ENCODE results near the gene FBLN1.

Gene FBLN1

GRCh38 chr22:45583504-45583903 lies 80.8 kb downstream of the FBLN1 start:
- in situ Hi-C loops (cut with MboI; ENCODE audit: low sequenced_read_pairs, unreplicated experiment) = no loop called here
- no peak for DNase-seq (ENCODE audit: low spot score)

GRCh38 chr22:45584121-45584570 lies 81.5 kb downstream of the FBLN1 start:
- in situ Hi-C loops (cut with MboI; ENCODE audit: low sequenced_read_pairs, unreplicated experiment) = no loop called here
- TF ChIP-seq CTCF (IDR thresholded peaks at IDR 0.05; ENCODE audit: borderline replicate concordance, control extremely low read depth, extremely low read depth, insufficient read depth, missing control alignments) = no peak
- no peak for DNase-seq (ENCODE audit: low spot score)

More at GRCh38 chr22:45583504-45583903, 80.8 kb downstream of the FBLN1 start:
- TF ChIP-seq CTCF (IDR thresholded peaks at IDR 0.05; ENCODE audit: borderline replicate concordance, control extremely low read depth, extremely low read depth, insufficient read depth, missing control alignments) = no peak

- DNase-seq (ENCODE audit: low spot score) = no peak
- in situ Hi-C loops (cut with MboI; ENCODE audit: low sequenced_read_pairs, unreplicated experiment) = no loop called here
- TF ChIP-seq CTCF (IDR thresholded peaks at IDR 0.05; ENCODE audit: borderline replicate concordance, control extremely low read depth, extremely low read depth, insufficient read depth, missing control alignments) = no peak
Observed at GRCh38 chr22:45584621-45585436, 82.1 kb downstream of the FBLN1 start.

GRCh38 chr22:45585437-45585755 lies 82.7 kb downstream of the FBLN1 start:
- TF ChIP-seq CTCF (IDR thresholded peaks at IDR 0.05; ENCODE audit: borderline replicate concordance, control extremely low read depth, extremely low read depth, insufficient read depth, missing control alignments) = no peak
- DNase-seq (ENCODE audit: low spot score) = no peak
- in situ Hi-C loops (cut with MboI; ENCODE audit: low sequenced_read_pairs, unreplicated experiment) = no loop called here

- no peak for TF ChIP-seq CTCF (IDR thresholded peaks at IDR 0.05; ENCODE audit: borderline replicate concordance, control extremely low read depth, extremely low read depth, insufficient read depth, missing control alignments)
- in situ Hi-C loops (cut with MboI; ENCODE audit: low sequenced_read_pairs, unreplicated experiment) = no loop called here
Observed at GRCh38 chr22:45585946-45586540, 83.4 kb downstream of the FBLN1 start.

GRCh38 chr22:45586651-45587405 lies 84.1 kb downstream of the FBLN1 start:
- TF ChIP-seq CTCF (IDR thresholded peaks at IDR 0.05; ENCODE audit: borderline replicate concordance, control extremely low read depth, extremely low read depth, insufficient read depth, missing control alignments) = no peak
- in situ Hi-C loops (cut with MboI; ENCODE audit: low sequenced_read_pairs, unreplicated experiment) = no loop called here
- DNase-seq (ENCODE audit: low spot score) = no peak

More at GRCh38 chr22:45585946-45586540, 83.4 kb downstream of the FBLN1 start:
- no peak for DNase-seq (ENCODE audit: low spot score)
